ENCODE results near the gene GMPS.
"Not testable (repeated sequence)": the region's sequence is repeated elsewhere in the genome, so short reads cannot be mapped to it uniquely, and the experiment has no call there.

GRCh38 chr3:155860424-155860823, 10.0 kb upstream of the GMPS start:
- TF ChIP-seq E2F4 (IDR thresholded peaks at IDR 0.05; ENCODE audit: low read depth, low read length); CTCF (IDR thresholded peaks at IDR 0.05 in 2 of 3, conservative IDR thresholded peaks at IDR 0.05 in 1 of 3; ENCODE audit: control insufficient read depth in 2 of 3, extremely low read depth in 1 of 3, insufficient read depth in 1 of 3, low read depth in 3 of 3, low read length in 3 of 3); NKRF (conservative IDR thresholded peaks at IDR 0.05); ZBTB33 (IDR thresholded peaks at IDR 0.05); CHD4 (IDR thresholded peaks at IDR 0.05): not testable (repeated sequence)

Measured in GM12878 (cell line).